HG02870 (cell line): ENCODE results near the gene C4orf36.

Experiments used
- ATAC-seq: cut with Tn5 transposase; IDR thresholded peaks from one replicate; pipeline ENCODE4 v1.9.1; 2021; ENCODE audit warnings: mild to moderate bottlenecking, moderate library complexity; ENCODE audit not compliant: unreplicated experiment

The C4orf36 gene

DNA sequence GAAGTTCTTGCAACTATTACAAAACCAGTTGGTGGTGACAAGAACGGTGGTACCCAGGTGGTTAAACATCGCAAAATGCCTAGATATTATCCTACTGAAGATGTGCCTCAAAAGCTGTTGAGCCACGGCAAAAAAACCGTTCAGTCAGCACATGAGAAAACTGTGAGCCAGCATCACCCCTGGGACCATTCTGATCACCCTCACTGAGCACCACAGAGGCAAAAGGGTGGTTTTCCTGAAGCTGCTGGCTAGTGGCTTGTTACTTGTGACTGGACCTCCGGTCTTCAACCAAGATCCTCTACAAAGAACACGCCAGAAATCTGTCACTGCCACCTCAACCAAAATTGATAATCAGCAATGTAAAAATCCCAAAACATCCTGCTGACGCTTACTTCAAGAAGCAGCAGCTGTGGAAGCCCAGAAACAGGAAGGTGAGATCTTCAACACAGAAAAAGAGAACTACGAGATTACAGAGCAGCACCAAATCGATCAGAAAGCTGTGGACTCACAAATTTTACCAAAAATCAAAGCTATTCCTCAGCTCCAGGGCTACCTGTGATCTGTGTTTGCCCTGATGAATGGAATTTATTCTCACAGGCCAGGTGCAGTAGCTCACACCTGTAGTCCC lies 21.7 kb downstream of the C4orf36 start:
- no peak for ATAC-seq

DNA sequence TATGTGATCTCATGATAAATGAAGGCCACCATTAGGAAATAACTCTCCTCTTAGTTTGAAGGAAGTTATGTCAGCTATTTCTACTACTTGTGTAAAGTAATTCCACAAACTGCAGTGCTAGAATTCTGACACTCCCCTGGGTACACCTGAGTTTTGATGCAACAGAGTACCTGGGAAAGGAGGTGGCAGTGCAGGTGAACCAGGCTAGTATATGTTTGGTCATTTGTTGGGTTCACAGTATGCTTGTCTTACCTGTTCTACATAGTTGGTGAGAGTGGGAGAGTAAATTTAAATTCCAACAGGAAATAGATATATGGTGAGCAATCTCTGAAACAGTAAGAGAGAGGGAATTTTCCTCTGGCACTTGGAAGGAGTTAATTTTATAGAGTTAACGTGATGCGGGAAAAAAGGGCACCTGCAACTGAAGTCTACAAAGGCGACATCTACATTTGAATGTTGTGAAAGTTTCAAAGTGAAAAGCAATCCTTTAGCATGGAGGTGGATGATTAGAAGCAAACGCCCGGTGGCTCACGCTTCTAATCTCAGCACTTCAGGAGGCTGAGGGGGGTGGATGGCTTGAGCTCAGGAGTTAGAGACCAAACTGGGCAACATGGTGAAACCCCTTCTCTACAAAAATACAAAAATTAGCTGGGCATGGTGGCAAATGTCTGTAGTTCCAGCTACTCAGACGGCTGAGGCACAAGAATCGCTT lies 34.7 kb downstream of the C4orf36 start:
- ATAC-seq, result no peak

DNA sequence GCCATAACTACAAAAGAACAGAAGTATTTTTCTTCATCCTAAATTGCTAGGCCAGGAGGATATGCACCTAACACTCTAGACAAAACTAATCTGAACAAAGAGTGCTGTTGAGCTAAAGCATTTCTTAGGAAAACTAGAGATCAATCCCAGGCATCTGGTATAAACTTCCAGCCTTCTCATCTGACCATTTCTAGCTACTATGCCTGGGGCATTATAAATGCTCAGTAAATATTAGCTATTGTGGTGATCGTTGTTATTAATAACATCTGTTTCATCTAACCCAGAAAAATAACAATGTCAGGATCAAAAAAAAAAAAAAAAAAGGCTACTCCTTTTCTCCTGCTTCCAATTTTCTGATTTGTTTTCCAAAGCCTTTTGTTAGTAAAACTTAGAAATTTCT lies 35.3 kb downstream of the C4orf36 start:
- ATAC-seq, result no peak

DNA sequence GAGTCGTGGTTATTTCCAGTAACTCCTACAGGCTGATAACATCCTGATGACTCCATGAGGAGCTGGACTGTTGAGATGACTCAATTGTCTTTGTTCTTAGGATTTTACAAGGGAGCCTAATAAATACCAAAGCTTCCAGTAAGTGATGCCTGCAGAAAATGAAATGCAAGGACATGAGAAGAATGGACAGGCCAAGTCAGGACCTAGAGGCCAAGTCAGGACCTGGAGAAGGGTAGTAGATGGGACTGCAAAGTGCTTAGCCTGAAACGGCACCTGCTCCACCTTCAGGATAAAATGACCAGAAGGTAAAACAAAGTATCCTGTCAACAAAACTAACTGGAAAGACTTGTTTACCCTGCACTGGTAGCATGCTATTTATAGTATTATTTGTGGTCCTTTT lies 36.6 kb downstream of the C4orf36 start:
- ATAC-seq, result no peak

DNA sequence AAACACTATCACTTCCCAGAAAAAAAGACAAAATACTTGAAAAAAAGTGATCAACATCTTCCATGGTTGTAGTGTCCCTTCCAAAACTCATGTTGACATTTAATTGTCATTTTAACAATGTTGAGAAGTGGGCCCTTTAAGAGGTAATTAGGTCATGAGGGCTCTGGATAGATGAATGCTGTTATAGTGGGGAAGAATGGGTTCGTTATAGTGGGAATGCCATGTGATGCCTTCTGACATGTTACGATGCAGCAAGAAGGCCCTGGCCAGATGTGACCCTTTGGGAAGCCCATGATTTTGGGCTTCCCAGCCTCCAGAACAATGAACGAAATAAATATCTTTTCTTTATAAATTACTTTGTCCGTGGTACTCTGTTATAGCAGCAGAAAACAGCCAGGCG lies 39.0 kb downstream of the C4orf36 start:
- no peak for ATAC-seq

DNA sequence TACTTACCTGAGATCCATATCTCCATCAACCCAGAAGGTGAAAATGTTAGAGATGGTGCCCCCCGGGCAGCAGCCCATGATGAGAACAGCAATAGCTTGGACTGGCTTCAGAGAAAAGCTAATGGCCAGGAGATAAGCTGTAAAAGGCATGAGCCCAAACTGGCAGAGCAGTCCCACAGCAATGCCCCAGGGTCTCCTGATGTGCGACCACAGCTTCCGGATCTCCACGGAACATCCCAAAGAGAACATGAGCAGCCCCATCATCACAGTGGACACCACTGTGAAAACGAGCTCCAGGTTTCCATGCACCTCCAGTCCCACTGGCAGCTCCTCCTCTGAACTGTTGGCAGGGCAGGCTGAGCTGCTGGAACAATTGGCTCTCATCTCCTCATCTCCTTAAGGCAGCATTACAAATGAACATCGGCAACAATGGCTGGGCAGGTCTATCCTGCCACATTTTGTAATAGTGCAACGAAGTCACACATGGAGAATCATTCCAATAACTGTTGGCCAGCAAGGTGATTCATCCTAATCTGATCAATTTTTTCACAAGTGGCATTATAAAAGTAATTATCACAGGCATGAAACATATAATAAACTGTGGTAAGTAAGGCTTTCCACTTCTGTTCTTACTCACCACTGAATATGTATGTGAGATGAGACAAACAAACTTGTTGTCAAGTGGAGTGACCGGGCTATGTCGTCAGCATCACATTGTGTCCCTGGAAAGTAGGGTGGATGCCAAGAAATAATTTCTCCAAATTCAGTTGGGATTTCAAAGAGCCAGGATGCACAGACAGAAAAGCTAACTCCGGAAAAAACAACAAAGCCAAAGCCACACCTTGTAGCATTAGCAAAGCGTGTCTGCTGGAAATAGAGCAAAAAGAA lies 43.2 kb downstream of the C4orf36 start, which contains the start of gene SLC10A6:
Gene SLC10A6 (minus strand): TSS at position 653 of the 888 bp plus-strand sequence. CDS start 269 bp downstream, at position 384.
- ATAC-seq, result no peak

DNA sequence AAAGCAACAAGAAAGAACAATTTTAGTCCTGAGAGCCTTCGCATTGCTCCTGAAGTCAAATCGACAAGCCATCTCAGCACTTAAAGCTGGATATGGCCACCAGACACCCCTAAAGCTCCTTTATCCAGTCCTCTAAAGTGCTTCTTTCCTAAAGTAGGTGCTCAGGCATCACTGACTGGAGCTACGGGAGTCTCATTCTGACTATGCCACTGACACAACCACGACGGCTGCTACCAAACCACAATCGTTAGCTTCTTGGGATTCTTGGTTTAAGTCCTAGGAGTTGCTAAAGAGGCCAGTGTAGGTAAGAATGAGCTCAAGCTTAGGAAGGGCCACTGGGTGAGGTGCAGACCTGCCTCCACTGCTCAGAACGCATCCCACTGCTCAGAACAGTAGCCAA lies 44.1 kb downstream of the C4orf36 start:
- ATAC-seq, result no peak

DNA sequence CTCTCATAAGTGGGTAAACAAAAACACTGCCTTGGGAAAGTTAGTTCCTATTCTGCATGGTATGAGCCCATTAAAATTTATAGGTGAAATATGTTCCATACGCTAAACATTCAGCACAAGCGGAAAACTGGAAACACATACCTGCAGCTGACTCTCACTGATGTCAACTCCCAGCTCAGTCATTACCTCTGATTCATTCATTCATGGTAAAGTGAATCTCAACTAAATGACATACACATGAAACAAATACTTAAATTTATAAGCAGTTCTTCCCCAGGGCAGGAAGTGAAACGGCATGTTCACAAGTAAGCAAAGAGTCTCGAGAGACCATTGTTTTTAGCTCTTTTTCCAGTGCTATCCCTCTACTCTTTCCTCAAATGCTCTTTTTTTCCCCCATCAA lies 44.7 kb downstream of the C4orf36 start:
- ATAC-seq, result no peak

DNA sequence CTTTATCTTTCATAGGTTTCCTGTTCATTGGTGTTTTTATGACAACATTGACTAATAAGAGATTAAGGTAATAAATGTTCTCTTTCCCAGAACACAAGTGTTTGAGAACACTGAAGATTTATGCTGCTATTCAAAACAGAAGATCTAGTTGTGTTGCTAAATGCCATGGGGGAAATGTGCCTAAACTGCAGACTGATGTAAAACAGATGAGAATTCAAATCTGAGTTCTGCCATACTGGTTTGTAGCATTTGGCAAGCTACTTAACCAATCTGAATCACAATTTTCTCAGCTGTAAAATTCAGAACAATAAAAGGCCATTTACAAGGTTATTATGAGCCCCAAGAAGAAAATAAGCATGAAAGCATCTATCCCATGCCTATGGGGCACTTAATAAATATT lies 45.3 kb downstream of the C4orf36 start:
- ATAC-seq, result no peak

DNA sequence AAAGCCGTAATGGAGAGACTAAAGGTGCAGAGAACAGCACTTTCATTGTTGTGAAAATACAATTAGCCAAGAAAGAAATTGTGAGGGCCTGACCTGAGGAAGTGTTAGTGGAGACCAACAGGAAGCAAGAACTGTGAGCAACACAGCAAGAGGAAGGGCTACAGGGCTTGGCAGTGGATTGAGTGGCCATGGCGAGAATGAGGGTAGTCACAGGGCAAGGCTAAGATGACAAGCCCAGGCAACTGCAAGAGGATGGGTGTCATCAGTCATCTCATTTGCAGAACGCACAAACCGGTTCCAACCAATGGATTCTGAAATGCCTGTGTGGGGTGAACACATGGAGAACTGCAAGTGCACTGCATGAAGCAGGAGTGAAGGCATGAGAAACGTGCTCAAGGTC lies 46.6 kb downstream of the C4orf36 start:
- ATAC-seq, result no peak

DNA sequence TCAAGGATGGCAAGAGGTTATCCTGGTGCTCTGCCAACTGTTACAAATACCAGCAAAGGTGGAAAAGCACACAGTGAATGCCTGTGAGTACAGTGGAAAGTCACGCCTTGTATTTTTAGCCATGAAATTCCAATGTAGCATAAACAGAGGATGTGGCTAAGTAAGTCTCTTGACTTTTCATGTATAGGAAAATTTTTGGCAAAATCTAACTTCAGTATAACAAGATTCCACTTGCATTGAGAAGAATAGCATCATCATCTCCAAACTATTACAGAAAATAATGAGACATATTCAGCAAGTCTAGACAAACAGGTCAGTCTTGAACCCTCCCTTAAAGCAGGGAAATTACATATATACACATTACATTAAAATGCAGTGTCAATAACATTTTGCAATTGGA lies 50.9 kb downstream of the C4orf36 start:
- no peak for ATAC-seq

DNA sequence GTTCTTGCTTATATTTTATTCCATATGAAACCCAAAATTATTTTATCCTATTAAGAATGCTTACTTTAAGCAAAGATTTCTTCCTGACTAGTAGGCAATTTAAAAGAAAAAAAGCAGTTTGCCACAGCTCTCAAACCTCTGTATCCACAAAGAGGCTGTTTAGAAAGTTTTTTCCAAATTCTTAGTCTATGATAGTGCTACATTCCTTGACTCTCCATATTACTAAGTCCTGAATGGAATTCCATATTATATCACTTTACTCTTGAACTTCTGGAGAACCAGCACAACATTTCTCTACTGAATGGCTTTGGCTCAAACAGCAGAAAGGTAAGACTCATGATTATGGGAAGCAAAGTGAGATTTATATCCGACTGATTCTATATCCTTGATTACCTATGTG lies 51.4 kb downstream of the C4orf36 start:
- no peak for ATAC-seq

DNA sequence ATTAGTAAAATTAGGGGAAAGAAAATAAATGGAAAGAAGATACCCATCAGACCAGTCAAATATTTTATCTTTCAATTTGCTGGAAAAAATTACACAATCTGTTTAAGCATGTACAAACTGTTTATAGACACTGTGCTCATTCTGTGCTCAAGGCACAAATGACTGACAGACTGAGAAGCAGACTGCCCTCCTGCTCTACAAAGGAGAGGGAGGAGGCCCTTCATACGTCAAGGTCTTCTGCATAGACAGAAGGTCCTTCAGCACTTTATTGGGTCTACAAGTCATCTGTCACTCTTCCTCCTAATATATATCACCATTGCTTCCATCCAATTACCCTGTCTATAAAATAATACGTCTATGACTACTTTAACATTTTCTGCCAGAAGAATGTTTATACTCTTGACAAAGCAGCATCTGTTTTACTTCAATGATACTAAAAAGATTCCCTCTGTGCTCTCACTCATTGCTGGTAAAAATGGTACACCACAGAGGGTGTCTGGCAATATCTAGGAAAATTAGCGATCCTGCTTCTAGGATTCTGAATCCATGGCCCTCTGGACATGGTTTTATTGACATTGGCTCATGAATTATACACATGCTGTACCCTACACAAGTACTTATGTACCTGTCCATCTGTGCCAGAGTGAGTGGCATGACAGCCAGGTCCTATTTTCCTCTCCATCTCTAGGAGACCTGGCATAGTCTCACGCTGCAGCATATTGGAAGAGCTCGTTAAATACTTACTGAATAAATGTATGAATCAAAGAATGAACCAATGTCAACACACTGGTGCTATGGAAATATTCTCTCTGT lies 54.3 kb downstream of the C4orf36 start:
- ATAC-seq, result no peak

DNA sequence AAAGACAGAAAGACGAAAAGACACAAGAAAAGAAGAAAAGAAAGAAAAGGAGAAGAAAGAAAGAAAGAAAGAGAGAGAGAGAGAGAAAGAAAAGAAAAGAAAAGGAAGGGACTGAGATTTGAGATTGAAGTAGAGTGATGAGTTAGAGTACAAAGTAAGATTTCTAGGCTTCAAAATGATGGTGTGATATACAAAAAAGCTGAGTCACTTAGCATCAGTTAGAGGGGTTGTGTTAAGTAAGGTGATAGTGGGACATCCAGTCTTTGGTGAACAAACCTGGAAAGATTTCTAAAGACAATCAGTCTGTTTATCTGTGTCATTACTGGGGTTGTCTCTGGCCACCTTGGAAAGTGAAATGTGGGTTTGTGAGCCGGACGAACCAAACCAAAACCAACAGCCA lies 56.5 kb downstream of the C4orf36 start:
- no peak for ATAC-seq

DNA sequence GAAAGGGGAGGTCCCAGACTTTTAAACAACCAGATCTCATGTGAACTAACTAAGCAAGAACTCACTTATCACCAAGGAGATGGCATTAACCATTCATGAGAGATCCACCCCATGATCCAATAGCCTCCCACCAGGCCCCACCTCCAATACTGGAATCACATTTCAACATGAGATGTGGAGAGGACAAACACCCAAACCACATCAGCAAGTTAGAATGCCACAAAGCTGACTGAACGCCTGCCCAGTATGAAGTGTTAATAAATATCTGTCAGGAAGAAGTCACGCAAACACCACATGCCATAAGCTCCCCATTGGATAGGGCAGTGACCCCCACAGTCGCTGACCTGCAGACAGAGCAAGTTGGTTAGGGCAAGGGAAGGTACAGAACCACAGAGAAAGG lies 57.3 kb downstream of the C4orf36 start:
- ATAC-seq, result no peak

DNA sequence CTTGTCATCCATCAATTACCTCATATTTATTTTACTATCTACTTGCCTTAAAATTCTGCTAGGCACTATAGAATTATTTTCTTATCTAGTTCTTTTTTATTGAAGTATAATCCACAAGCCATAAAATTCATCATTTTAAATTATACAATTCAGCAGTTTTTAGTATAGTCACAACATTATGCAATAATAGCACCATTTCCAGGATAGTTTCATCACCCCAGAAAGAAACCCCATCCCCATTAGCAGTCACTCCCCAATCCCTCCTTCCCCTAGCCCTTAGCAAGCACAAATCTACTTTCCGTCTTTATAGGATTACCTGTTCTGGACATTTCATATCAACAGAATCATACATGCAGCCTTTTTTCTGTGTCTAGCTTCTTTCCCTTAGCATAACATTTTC lies 58.6 kb downstream of the C4orf36 start:
- ATAC-seq, result no peak

DNA sequence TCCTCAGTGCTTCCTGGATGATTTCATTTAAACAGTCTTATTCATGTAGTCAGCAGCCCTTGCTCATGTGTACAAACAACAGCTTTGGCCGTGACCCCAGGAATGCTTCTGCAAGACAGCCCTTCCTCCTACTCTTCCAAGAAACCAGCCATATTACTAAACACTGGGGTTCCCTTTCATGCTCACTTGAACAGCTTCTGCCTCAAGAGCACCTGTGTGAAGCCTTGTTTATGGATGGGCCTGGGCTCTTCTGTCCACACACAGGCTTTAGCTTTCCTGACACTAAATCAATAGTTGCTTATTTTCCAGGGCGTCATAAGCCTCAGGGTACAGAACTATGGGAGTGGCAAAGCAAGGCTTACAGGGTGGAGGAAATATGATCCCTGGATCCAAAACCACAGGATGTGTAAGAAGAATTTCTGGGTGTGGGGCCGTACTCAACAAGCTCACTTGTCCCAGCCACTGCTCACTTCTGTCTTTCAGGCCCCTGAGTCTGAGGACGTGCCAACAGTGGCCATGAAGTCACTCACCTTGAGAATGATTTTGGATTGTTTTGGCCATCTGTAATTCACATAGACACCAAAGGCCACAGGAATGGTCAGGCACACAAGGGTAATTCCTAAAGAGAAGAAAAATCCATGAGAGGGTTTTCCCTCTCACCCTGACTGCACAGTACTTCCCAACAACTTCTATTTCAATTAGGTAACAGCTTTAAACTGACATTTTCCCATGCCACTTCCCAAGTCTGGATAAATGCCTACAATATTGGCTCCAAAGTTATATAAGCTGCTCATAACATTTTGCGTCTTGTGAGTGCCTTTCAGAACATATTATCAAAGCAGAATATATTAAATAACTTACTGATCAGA lies 60.7 kb downstream of the C4orf36 start:
- ATAC-seq, result no peak
